ENCODE measurements around the gene VPS45. TPM values are rescaled to one million over a fixed set of nuclear protein-coding genes. Genes with fewer than 3 reads are reported as not detected.

VPS45 gene
- total and polyA plus RNA-seq, 2 of the 4 experiments (the other 2 are of a cell fraction), result 32.4 to 33.3 TPM

GRCh38 chr1:150065184-150065871 lies 2.2 kb upstream of the VPS45 start:
- Histone ChIP-seq H2AK9ac (replicated peaks; ENCODE audit: low read depth, low read length, poor library complexity) (no peak overlapping the region), H4K20me1 (ENCODE audit: insufficient read depth, low read length) (no peaks in the 10 kb centered on the region), H3K4me1 (ENCODE audit: control insufficient read depth, insufficient read depth, low read length) (peaks cover 5% of the 10 kb centered on the region), H3K9me3 (ENCODE audit: control insufficient read depth, insufficient read depth, low read length) (no peaks in the 10 kb centered on the region), H3K18ac (ENCODE audit: low read depth, low read length) (0 out of 2 replicates have a peak overlapping the region, but pooled peaks have one; percentile 19), H4K8ac (ENCODE audit: low read depth in 2 of 2, low read length in 2 of 2) (peak overlapping the region in 1 of 2 experiments; percentile 69; a peak in 1 of 4 replicates), H2BK20ac (ENCODE audit: low read depth, low read length) (no peak overlapping the region), H3K4ac (ENCODE audit: low read depth, low read length) (peak overlapping the region; percentile 52; the same call in 1 of the 2 replicates), H3K4me2 (ENCODE audit: low read depth, low read length) (peak overlapping the region; percentile 64), H4K5ac (ENCODE audit: low read depth, low read length) (no peak overlapping the region), H3K36me3 (ENCODE audit: control insufficient read depth, insufficient read depth, low read length) (peaks cover 3% of the 10 kb centered on the region; the same call in 1 of the 2 replicates), H3K9ac (ENCODE audit: low read depth, low read length) (no peak overlapping the region; the same call in 1 of the 2 replicates), H2BK15ac (ENCODE audit: low read depth, low read length) (no peak overlapping the region), H4K91ac (ENCODE audit: insufficient read depth, low read depth, low read length) (no peak overlapping the region), H2AFZ (replicated peaks; ENCODE audit: low read length, poor library complexity) (no peak overlapping the region), H3K27me3 (ENCODE audit: control insufficient read depth, insufficient read depth, low read length) (no peaks in the 10 kb centered on the region), H3K14ac (replicated peaks; ENCODE audit: low read depth, low read length) (no peak overlapping the region; the same call in 1 of the 2 replicates), H3K4me3 (ENCODE audit: insufficient read depth, low read depth, low read length) (no peak overlapping the region), H3K9me1 (ENCODE audit: insufficient read depth, low read length) (peaks cover 4% of the 10 kb centered on the region), H3K27ac (ENCODE audit: insufficient read depth, low read length) (no peak overlapping the region), H2BK5ac (ENCODE audit: low read depth, low read length, poor library complexity, severe bottlenecking) (peak overlapping the region; percentile 47), H3K56ac (ENCODE audit: extremely low read depth, insufficient read depth, low read length) (no peak overlapping the region), H3K79me1 (ENCODE audit: low read depth in 1 of 2, low read length in 2 of 2) (peaks cover 19 to 46% of the 10 kb centered on the region in 2 experiments), H2AK5ac (ENCODE audit: low read depth, low read length) (peak overlapping the region; percentile 74), H2BK120ac (ENCODE audit: low read depth, low read length) (peak overlapping the region; percentile 53), H3K23ac (ENCODE audit: low read depth, low read length) (no peak overlapping the region; the same call in 1 of the 2 replicates)
- CTCF ChIA-PET, result interaction anchor here (1.0 to 2.2 kb wide), 2 partner anchors 103 kb away, joined by 4 to 5 read pairs; no protein-coding TSS in a partner anchor
- 100% methylated on average over 2 of the region's 5 CpGs; no CpG with 5 or more reads in 1 of the 2 experiments for WGBS, 2 experiments (ENCODE audit: extremely low coverage in 2 of 2, insufficient read length in 1 of 2)
- in situ Hi-C loops (cut with MboI; ENCODE audit: low sequenced_read_pairs) (no loop called here), dilution Hi-C loops (cut with HindIII; ENCODE audit: low sequenced_read_pairs, unreplicated experiment) (no loop called here), intact Hi-C loops (cut with micrococcal nuclease) (loop anchor here (5.0 kb wide), 1 partner anchor 103 kb away; no protein-coding TSS in a partner anchor)
- peak; percentile 70 for DNase-seq
- BruUV-seq (replicated peaks), result no TSS peak
- ATAC-seq (ENCODE audit: low read depth), result no peak
- POLR2A ChIA-PET (ENCODE audit: unreplicated experiment), result no interaction called here
- TF ChIP-seq CTCF (conservative IDR thresholded peaks at IDR 0.05; ENCODE audit: low read depth, low read length), result no peak
- no peak for TF ChIP-seq USF2 (IDR thresholded peaks at IDR 0.05; ENCODE audit: low read depth, low read length)
- no peak for TF ChIP-seq CHD1 (IDR thresholded peaks at IDR 0.05; ENCODE audit: low read depth, low read length)
- no peak for TF ChIP-seq POLR2A (IDR thresholded peaks at IDR 0.05; ENCODE audit: low read depth, low read length)
- TF ChIP-seq BHLHE40 (IDR thresholded peaks at IDR 0.05; ENCODE audit: low read depth, low read length), result no peak
- no peak for TF ChIP-seq MAFK (IDR thresholded peaks at IDR 0.05; ENCODE audit: low read depth, low read length)
- no peak for TF ChIP-seq RFX5 (IDR thresholded peaks at IDR 0.05; ENCODE audit: low read depth, low read length)
- TF ChIP-seq SMC3 (IDR thresholded peaks at IDR 0.05; ENCODE audit: low read depth, low read length), result no peak
- no peak for TF ChIP-seq FOS (IDR thresholded peaks at IDR 0.05; ENCODE audit: low read depth, low read length)
- no peak for TF ChIP-seq RCOR1 (IDR thresholded peaks at IDR 0.05; ENCODE audit: insufficient replicate concordance, low read length)
- TF ChIP-seq CEBPB (IDR thresholded peaks at IDR 0.05; ENCODE audit: low read depth, low read length), result no peak
- TF ChIP-seq MXI1 (IDR thresholded peaks at IDR 0.05; ENCODE audit: borderline replicate concordance, low read depth, low read length), result no peak
- no peak for TF ChIP-seq ELK1 (IDR thresholded peaks at IDR 0.05; ENCODE audit: borderline replicate concordance, low read depth, low read length)
- no peak for TF ChIP-seq RAD21 (IDR thresholded peaks at IDR 0.05; ENCODE audit: low read length)
- TF ChIP-seq MAZ (IDR thresholded peaks at IDR 0.05; ENCODE audit: borderline replicate concordance, low read depth, low read length), result no peak
